Immature natural killer cell (primary cell): ENCODE measurements around the gene CDC14A. TPM values are rescaled to one million over a fixed set of nuclear protein-coding genes. Genes with fewer than 3 reads are reported as not detected.

Experiments used
- DNase-seq, 3 donors: peaks; one replicate each; pipeline ENCODE4 v3.0.0; 2022; ENCODE audit warnings: mixed read lengths in 1 of 3
- H3K27ac Mint-ChIP-seq, 6 donors: one replicate each; pipeline ENCODE4 v1.8.0; 2020; ENCODE audit warnings: mixed read lengths in 6 of 6, mild to moderate bottlenecking in 5 of 6, inconsistent platforms in 4 of 6, moderate library complexity in 3 of 6
- H3K27me3 Mint-ChIP-seq, 3 donors: one replicate each; pipeline ENCODE4 v1.8.0; 2020 to 2021; ENCODE audit warnings: low read depth in 3 of 3, mild to moderate bottlenecking in 3 of 3, mixed read lengths in 3 of 3, moderate library complexity in 3 of 3, inconsistent platforms in 1 of 3
- H3K36me3 Mint-ChIP-seq, 3 donors: one replicate each; pipeline ENCODE4 v1.8.0; 2020; ENCODE audit warnings: mixed read lengths in 3 of 3, inconsistent platforms in 2 of 3, mild to moderate bottlenecking in 2 of 3
- H3K4me1 Mint-ChIP-seq, 2 donors: one replicate each; pipeline ENCODE4 v1.8.0; 2020; ENCODE audit warnings: inconsistent platforms in 2 of 2, mild to moderate bottlenecking in 2 of 2, mixed read lengths in 2 of 2, moderate library complexity in 1 of 2
- H3K4me3 Mint-ChIP-seq, 5 donors: one replicate each; pipeline ENCODE4 v1.8.0; 2020; ENCODE audit warnings: mild to moderate bottlenecking in 5 of 5, mixed read lengths in 5 of 5, inconsistent platforms in 3 of 5, moderate library complexity in 3 of 5
- H3K9me3 Mint-ChIP-seq, 6 donors: one replicate each; pipeline ENCODE4 v1.8.0; 2020; ENCODE audit warnings: mild to moderate bottlenecking in 6 of 6, mixed read lengths in 6 of 6, inconsistent platforms in 4 of 6, moderate library complexity in 3 of 6
- polyA plus RNA-seq, 3 donors: library from polyadenylated mRNA; unstranded; fragments of 300-500 nt; fragmentation: Illumina TruSeq; gene quantifications; one replicate each; pipeline ENCODE4 v1.2.3, GENCODE V29; 2021

Gene CDC14A
- polyA plus RNA-seq, 3 donors from 2014 or later, result 5.8 to 15.4 (median 10.9) TPM

- peaks cover 5 to 10% of the 10 kb centered on the region in 2 donors for H3K4me1 Mint-ChIP-seq
- DNase-seq, result peak in 1 of 3 donors; percentile 17
- peaks cover 7 to 30% (median 18%) of the 10 kb centered on the region in 3 donors for H3K27me3 Mint-ChIP-seq
- H3K9me3 Mint-ChIP-seq, result no peaks in the 10 kb centered on the region
- H3K27ac Mint-ChIP-seq, result no peak overlapping the region
- H3K36me3 Mint-ChIP-seq, result peaks cover 0 to 6% (median 3%) of the 10 kb centered on the region in 3 donors
- H3K4me3 Mint-ChIP-seq, result peak overlapping the region; percentile 61 to 75 (median 69)
Measured at GRCh38 chr1:100539836-100540536, 187.7 kb downstream of the CDC14A start.

DNA sequence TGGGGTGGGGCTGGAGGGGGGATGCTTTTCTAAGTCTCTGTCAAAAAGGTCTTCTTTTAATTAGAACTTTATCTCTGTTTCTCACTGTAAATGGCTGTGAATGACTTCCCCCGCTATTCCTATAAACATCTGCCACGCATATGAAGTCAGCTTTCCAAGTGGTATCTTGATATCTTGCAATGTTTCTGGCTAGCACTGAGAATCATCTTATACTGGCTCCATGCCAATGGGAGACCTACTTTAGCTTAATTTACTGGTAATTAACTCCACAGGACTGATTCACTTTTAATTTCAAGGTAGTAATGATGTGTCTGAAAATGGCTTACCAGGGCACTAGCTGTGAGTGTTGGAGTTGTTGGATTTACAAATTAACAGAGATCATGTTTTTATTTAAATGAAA lies 190.0 kb downstream of the CDC14A start:
- no peak for DNase-seq
- Mint-ChIP-seq H3K27ac (no peak overlapping the region), H3K4me3 (no peak overlapping the region), H3K36me3 (peaks cover 0 to 2% (median 1%) of the 10 kb centered on the region in 3 donors), H3K27me3 (peaks cover 7 to 24% (median 14%) of the 10 kb centered on the region in 3 donors), H3K9me3 (no peaks in the 10 kb centered on the region), H3K4me1 (peaks cover 5 to 10% of the 10 kb centered on the region in 2 donors)

- H3K9me3 Mint-ChIP-seq, result no peaks in the 10 kb centered on the region
- H3K4me3 Mint-ChIP-seq, result no peak overlapping the region
- H3K4me1 Mint-ChIP-seq, result peaks cover 5 to 9% of the 10 kb centered on the region in 2 donors
- H3K27ac Mint-ChIP-seq, result no peak overlapping the region
- peaks cover 7 to 18% (median 14%) of the 10 kb centered on the region in 3 donors for H3K27me3 Mint-ChIP-seq
- no peaks in the 10 kb centered on the region for H3K36me3 Mint-ChIP-seq
- DNase-seq, result no peak
Measured at GRCh38 chr1:100543640-100544039, 191.3 kb downstream of the CDC14A start.

- Mint-ChIP-seq H3K36me3 (no peaks in the 10 kb centered on the region), H3K4me1 (peaks cover 5% of the 10 kb centered on the region in 2 donors), H3K27me3 (peaks cover 7 to 15% (median 12%) of the 10 kb centered on the region in 3 donors), H3K27ac (no peak overlapping the region), H3K4me3 (no peak overlapping the region), H3K9me3 (no peaks in the 10 kb centered on the region)
- no peak for DNase-seq
Measured at GRCh38 chr1:100544791-100545190, 192.5 kb downstream of the CDC14A start.

DNA sequence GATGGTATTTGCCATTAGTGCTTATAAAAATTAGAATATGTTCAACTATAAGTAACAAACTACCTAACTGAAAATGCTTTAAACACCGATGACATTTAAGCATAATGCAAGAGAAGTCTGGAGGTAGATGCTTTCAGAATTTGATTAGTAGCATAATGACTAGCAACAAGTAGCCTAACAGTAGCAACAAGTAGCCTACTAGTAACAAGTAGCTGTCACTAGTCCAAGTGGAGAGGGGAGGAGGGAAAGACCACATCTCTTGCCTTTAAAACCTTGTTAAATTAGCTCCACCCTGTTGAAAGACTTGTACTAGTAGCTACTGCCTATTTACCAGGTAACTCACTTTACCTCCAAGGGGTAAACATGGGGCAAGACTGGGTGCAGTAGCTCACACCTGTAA lies 193.5 kb downstream of the CDC14A start:
- Mint-ChIP-seq H3K36me3 (no peaks in the 10 kb centered on the region), H3K27me3 (peaks cover 2 to 16% (median 5%) of the 10 kb centered on the region in 3 donors), H3K9me3 (peaks cover 0 to 5% (median 2%) of the 10 kb centered on the region in 6 donors), H3K4me1 (no peaks in the 10 kb centered on the region), H3K27ac (no peak overlapping the region), H3K4me3 (no peak overlapping the region)
- no peak for DNase-seq

GRCh38 chr1:100552031-100552430 lies 199.7 kb downstream of the CDC14A start:
- H3K36me3 Mint-ChIP-seq, result peaks cover 11 to 26% (median 15%) of the 10 kb centered on the region in 3 donors
- no peaks in the 10 kb centered on the region for H3K4me1 Mint-ChIP-seq
- H3K27me3 Mint-ChIP-seq, result peaks cover 4 to 12% (median 6%) of the 10 kb centered on the region in 3 donors
- no peak overlapping the region for H3K27ac Mint-ChIP-seq
- H3K9me3 Mint-ChIP-seq, result peaks cover 26 to 62% (median 39%) of the 10 kb centered on the region in 6 donors
- DNase-seq, result no peak
- H3K4me3 Mint-ChIP-seq, result no peak overlapping the region

DNA sequence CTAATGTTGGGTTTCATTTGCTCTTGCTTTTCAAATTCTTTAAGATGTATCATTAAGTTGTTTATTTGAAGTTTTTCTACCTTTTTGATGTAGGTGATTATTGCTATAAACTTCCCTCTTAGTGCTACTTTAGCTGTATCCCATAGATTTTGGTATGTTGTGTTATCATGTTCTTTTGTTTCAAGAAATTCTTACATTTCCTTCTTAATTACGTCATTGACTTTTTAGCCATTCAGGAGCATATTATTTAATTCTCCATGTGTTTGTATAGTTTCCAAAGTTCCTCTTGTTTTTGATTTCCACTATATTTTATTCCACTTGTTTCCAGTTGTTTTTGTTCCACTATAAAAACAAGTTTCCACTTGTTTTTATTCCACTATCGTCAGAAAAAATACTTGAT lies 200.6 kb downstream of the CDC14A start:
- no peaks in the 10 kb centered on the region for H3K4me1 Mint-ChIP-seq

DNA sequence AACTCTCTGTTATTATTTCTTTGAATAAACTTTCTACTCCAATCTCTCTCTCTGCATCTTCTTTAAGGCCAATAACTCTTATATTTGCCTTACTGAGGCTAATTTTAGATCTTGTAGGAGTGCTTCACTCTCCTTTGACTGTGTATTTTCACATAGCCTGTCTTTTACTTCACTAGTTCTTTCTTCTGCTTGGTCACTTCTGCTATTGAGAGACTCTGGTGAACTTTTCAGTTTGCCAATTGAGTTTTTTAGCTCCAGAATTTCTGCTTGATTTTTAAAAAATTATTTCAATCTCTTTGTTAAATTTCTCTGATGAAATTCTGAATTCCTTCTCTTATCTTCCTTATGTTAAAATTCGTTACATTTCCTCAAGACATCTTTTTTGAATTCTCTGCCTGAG lies 203.9 kb downstream of the CDC14A start:
- Mint-ChIP-seq H3K36me3 (peaks cover 15 to 26% (median 15%) of the 10 kb centered on the region in 3 donors), H3K27ac (no peak overlapping the region), H3K9me3 (peaks cover 24 to 66% (median 39%) of the 10 kb centered on the region in 6 donors), H3K27me3 (peaks cover 5 to 8% (median 7%) of the 10 kb centered on the region in 3 donors), H3K4me3 (no peak overlapping the region), H3K4me1 (no peaks in the 10 kb centered on the region)
- no peak for DNase-seq

More for the DNA sequence above, 200.6 kb downstream of the CDC14A start:
- DNase-seq, result no peak
- H3K27ac Mint-ChIP-seq, result no peak overlapping the region
- peaks cover 15 to 26% (median 15%) of the 10 kb centered on the region in 3 donors for H3K36me3 Mint-ChIP-seq
- H3K27me3 Mint-ChIP-seq, result peaks cover 5 to 12% (median 6%) of the 10 kb centered on the region in 3 donors
- peaks cover 26 to 71% (median 41%) of the 10 kb centered on the region in 6 donors for H3K9me3 Mint-ChIP-seq
- no peak overlapping the region for H3K4me3 Mint-ChIP-seq

- Mint-ChIP-seq H3K9me3 (peaks cover 21 to 59% (median 33%) of the 10 kb centered on the region in 6 donors), H3K4me1 (no peaks in the 10 kb centered on the region), H3K36me3 (peaks cover 14 to 24% (median 15%) of the 10 kb centered on the region in 3 donors), H3K27ac (no peak overlapping the region), H3K27me3 (peaks cover 4 to 8% (median 7%) of the 10 kb centered on the region in 3 donors), H3K4me3 (no peak overlapping the region)
- no peak for DNase-seq
Measured at GRCh38 chr1:100556925-100557605, 204.8 kb downstream of the CDC14A start.

GRCh38 chr1:100557606-100557953 lies 205.3 kb downstream of the CDC14A start:
- Mint-ChIP-seq H3K36me3 (peaks cover 9 to 19% (median 15%) of the 10 kb centered on the region in 3 donors), H3K4me3 (no peak overlapping the region), H3K27ac (no peak overlapping the region), H3K4me1 (no peaks in the 10 kb centered on the region), H3K9me3 (peaks cover 17 to 54% (median 28%) of the 10 kb centered on the region in 6 donors), H3K27me3 (peaks cover 1 to 8% (median 7%) of the 10 kb centered on the region in 3 donors)
- no peak for DNase-seq

DNA sequence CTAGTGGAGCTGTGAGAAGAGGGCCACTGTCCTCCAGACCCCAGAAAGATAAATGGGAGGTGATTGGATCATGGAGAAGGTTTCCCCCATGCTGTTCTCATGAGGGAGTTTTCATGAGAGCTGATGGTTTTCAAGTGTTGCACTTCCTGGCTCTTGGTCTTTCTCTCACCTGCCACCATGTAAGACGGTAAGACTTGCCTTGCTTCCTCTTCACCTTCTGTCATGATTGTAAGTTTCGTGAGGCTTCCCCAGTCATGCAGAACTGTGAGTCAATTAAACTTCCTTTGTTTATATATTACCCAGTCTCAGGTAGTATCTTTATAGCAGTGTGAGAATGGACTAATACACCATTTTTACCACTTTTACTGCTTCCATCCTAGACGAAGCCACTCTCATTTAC lies 213.2 kb downstream of the CDC14A start:
- Mint-ChIP-seq H3K4me3 (no peak overlapping the region), H3K4me1 (no peaks in the 10 kb centered on the region), H3K27me3 (peaks cover 0 to 18% (median 1%) of the 10 kb centered on the region in 3 donors), H3K27ac (no peak overlapping the region), H3K36me3 (peaks cover 0 to under 1% (median 0%) of the 10 kb centered on the region in 3 donors), H3K9me3 (peaks cover 0 to 8% (median 3%) of the 10 kb centered on the region in 6 donors)
- DNase-seq, result no peak

DNA sequence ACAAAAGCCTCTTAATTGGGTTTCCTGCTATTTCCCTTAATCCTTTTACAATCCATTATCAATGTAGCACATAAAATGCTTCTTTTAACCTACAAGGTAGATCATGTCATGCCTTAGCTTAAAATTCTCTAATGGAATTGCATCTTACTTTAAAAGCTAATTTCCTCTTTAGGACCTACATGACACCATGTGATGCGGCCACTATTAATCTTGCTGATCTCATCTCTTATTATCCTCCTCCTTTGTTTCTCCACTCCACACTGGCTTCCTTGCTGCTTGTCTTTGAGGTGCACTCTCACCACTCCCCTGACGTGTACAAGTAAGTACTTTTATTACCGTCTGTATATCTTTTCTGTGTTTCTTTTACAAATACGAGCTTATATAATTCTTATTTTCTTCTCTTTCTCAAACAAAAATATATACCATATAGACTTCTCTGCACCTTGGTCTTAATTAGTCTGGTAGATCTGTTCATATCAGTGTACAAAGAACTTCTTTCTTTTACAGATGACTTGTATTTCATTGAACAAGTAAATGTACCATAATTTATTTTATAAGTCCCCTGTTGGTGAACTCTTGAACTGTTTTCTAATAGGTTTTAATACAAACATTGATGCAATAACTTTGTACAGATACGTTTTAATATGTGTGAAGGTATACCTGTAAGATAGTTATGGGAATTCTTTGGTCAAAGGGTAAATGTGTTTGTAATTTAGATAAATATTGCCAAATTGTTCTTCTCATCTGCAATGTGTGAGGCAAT lies 213.8 kb downstream of the CDC14A start:
- Mint-ChIP-seq H3K27ac (no peak overlapping the region), H3K4me1 (no peaks in the 10 kb centered on the region), H3K36me3 (peaks cover 0 to 5% (median 0%) of the 10 kb centered on the region in 3 donors), H3K9me3 (peaks cover 0 to 12% (median 7%) of the 10 kb centered on the region in 6 donors), H3K4me3 (no peak overlapping the region), H3K27me3 (peaks cover 0 to 18% (median 1%) of the 10 kb centered on the region in 3 donors)
- no peak for DNase-seq

DNA sequence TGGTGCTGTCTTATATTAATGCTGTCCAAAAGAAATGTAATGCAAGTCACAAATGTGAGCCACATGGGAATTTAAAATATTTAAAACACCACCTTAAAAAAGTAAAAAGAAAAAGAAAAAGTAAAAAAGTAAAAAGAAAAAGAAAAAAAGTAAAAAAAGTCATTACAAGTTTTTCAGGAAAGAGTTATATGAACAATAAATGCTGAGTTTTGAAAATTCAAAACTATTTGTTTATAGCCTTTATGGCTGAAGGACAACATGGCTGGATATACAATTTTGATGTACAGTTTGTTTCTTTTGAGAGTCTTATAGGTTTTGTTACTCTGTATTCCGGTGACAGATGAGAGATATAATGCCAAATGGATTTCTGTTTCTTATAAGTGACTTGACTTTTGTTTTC lies 214.8 kb downstream of the CDC14A start:
- no peak overlapping the region for H3K27ac Mint-ChIP-seq
- H3K4me1 Mint-ChIP-seq, result no peaks in the 10 kb centered on the region
- H3K4me3 Mint-ChIP-seq, result no peak overlapping the region
- peaks cover 0 to 14% (median 7%) of the 10 kb centered on the region in 6 donors for H3K9me3 Mint-ChIP-seq
- no peak for DNase-seq
- peaks cover 1 to 18% (median 4%) of the 10 kb centered on the region in 3 donors for H3K27me3 Mint-ChIP-seq
- H3K36me3 Mint-ChIP-seq, result peaks cover 0 to 5% (median 0%) of the 10 kb centered on the region in 3 donors
